SK-N-MC (cell line): ENCODE results near the gene TGFA.

Source experiments
- EZH2 ChIP-seq: fragments of 200-600 bp; sonication (generic); IDR thresholded peaks from one replicate; pipeline ENCODE4 v1.6.1; 2017; ENCODE audit warnings: antibody characterized with exemption
- FOXP2 ChIP-seq: optimal IDR thresholded peaks from 2 replicates; pipeline ENCODE3; 2011; ENCODE audit warnings: mild to moderate bottlenecking, moderate library complexity; ENCODE audit not compliant: insufficient read depth; ENCODE audit errors: extremely low read length, control extremely low read depth
- POLR2AphosphoS5 ChIP-seq: IDR thresholded peaks from 2 replicates; pipeline ENCODE4 v1.6.1; 2012; ENCODE audit warnings: mild to moderate bottlenecking, low read depth, low read length, borderline replicate concordance

GRCh38 chr2:70534183-70534836, 19.3 kb downstream of the TGFA start:
- TF ChIP-seq POLR2AphosphoS5 (no peak), EZH2 (no peak), FOXP2 (no peak)
